HG03469 (cell line): ENCODE measurements around the gene PIPOX.

Source experiments
- ATAC-seq: cut with Tn5 transposase; IDR thresholded peaks from one replicate; pipeline ENCODE4 v1.9.1; 2021; ENCODE audit warnings: mild to moderate bottlenecking, moderate library complexity, moderate number of reproducible peaks; ENCODE audit not compliant: unreplicated experiment

Gene PIPOX

GRCh38 chr17:29094101-29094708 is 51.3 kb downstream of the PIPOX start:
- ATAC-seq = no peak

- no peak for ATAC-seq
Measured at GRCh38 chr17:29095439-29095838, 52.5 kb downstream of the PIPOX start.

DNA sequence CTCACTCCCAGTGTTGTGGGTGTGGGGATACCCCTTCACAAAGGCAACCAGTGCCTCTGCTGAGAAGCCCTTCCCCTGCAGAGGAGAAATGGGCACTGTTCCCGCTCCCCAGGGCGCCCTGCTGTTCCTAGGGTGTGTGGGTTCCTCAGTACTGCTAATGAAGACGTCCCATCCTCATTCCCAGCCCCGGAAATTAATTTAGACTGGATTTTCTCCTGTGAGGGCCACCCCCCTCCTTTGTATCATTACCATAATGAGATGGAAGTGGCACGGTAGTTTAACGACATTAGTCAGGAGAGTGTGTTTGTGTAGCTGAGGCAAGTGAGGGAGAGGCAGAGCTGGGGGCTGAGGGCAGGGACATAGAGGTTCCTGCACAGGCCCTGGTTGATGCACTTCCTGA is 53.2 kb downstream of the PIPOX start:
- ATAC-seq = no peak

- ATAC-seq = no peak
Measured at GRCh38 chr17:29099527-29099926, 56.6 kb downstream of the PIPOX start.

DNA sequence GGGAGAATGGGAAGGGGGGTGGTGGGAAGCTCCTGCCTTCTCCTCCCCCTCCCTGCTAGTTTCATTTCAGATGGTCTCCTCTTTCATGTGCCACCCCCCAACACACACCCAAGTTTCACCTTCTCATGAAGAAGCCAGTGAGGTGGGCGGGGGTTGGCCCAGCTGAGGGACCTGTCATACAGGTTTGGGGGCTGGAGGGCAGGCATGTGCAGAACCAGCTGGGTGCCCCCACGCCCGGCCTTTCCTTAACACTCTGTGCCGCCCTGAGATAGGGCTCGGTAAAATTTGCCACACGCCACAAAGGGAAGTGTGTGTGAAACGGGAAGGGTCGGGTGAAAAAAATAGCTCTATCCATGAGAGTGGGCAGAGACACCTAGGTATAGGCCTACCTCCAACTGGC is 57.4 kb downstream of the PIPOX start:
- ATAC-seq = no peak

DNA sequence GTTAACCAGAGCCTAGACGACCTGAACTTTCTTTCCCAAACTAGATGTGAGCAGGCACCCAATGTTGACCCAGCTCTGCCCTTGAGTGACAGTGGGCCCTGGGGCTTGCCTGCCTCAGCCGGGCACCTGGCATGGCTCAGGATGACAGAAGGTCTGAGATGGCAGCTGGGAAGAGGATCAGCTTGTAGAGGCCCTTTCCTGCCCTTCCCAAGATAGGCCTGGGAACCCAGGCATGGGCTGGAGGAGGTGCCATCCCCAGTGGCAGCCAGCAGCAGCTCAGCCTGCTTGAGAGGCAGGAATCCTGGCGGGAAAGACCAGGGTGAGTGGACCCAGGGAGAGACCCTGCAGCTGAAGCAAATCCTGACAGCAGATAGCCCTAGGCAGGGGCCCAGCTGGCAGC is 59.1 kb downstream of the PIPOX start:
- ATAC-seq = no peak

GRCh38 chr17:29102741-29103181 is 59.8 kb downstream of the PIPOX start:
- no peak for ATAC-seq

- ATAC-seq = no peak
Measured at GRCh38 chr17:29103341-29103740, 60.4 kb downstream of the PIPOX start.
